ENCODE measurements around the gene XXYLT1. TPM values are rescaled to one million over a fixed set of nuclear protein-coding genes. Genes with fewer than 3 reads are reported as not detected.
A peak's percentile ranks its signal among the peaks of the same experiment; 100 is the strongest.

Gene XXYLT1
- total and polyA plus RNA-seq, 9 of the 15 experiments (the other 6 are each of a cell fraction or from before 2014, with no cell fraction given): 1.9 to 18.9 (median 15.0) TPM

DNA sequence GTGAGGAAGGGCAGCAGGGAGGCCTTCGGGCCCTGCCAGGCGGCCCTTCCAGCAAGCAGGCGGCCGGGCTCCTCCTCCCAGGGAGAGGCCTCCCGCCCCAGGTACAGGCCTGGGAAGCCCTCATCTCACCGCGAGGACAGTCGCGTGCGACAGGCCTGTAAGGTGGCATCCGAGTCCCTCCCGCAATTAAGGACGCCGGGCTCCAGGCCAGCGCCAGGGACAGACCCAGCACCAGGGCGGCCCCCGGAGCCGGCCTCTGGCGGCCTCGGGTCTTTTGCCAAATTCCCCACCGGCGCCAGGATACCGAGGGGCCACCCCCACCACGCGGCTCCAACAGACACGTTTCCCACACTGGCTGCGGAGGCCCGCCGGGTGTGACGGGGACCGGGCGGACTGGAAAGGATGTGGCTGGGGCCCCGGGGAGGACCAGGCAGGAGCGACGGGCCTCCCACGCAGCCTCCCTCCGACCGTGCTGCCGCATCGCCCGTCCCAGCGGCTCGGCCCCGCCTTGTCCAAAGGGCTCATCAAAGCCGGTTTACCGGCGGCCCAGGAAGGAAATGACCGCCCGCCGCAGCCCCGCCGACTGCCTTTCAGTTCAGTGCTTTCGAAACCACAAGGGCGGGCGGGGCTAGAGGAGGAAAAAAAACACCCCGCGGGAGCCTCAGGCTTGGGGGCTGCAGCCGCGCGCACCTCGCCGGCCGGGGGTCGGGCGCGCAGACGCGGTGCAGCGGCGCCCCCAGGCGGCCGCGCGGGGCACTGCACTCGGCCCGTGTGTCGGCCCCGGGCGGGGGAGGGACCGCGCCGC is 11.3 kb downstream of the XXYLT1 start (continued):
- TF ChIP-seq ZKSCAN8 (CRISPR knock-in tag; IDR thresholded peaks at IDR 0.05) (no peak), CHCHD3 (CRISPR knock-in tag; IDR thresholded peaks at IDR 0.05) (no peak), SMARCA4 (IDR thresholded peaks at IDR 0.05) (no peak), NFIC (IDR thresholded peaks at IDR 0.05) (no peak; the same call in 1 of the 2 replicates), JUND (IDR thresholded peaks at IDR 0.05; ENCODE audit: borderline replicate concordance, low read depth, low read length) (no peak), JUND (tag; IDR thresholded peaks at IDR 0.05; ENCODE audit: borderline replicate concordance, low read depth, low read length) (no peak), FUS (optimal IDR thresholded peaks at IDR 0.05; ENCODE audit: low read depth, low read length) (peak; percentile 50), ZNF121 (CRISPR knock-in tag; conservative IDR thresholded peaks at IDR 0.05) (no peak), CBX3 (IDR thresholded peaks at IDR 0.05; ENCODE audit: borderline replicate concordance in 1 of 2, low read length in 2 of 2) (no peak), ZNF436 (CRISPR knock-in tag; IDR thresholded peaks at IDR 0.05) (no peak), FOXJ3 (CRISPR knock-in tag; IDR thresholded peaks at IDR 0.05) (no peak), POLR2G (IDR thresholded peaks at IDR 0.05; ENCODE audit: low read depth, low read length) (peak; percentile 90), SIX5 (IDR thresholded peaks at IDR 0.05; ENCODE audit: borderline replicate concordance in 1 of 2, insufficient read depth in 1 of 2, low read depth in 1 of 2, low read length in 2 of 2) (no peak), MXI1 (IDR thresholded peaks at IDR 0.05; ENCODE audit: low read depth, low read length) (no peak), NR2C2 (CRISPR knock-in tag; IDR thresholded peaks at IDR 0.05) (peak; percentile 46; the same call in 1 of the 2 replicates), NR2C2 (tag; IDR thresholded peaks at IDR 0.05) (no peak), CHD1 (IDR thresholded peaks at IDR 0.05; ENCODE audit: low read length) (peak; percentile 61), TAF7 (tag; IDR thresholded peaks at IDR 0.05) (no peak), EP400 (IDR thresholded peaks at IDR 0.05) (peak; percentile 79; the same call in 1 of the 2 replicates)
- TF ChIP-seq, protein P1, sequence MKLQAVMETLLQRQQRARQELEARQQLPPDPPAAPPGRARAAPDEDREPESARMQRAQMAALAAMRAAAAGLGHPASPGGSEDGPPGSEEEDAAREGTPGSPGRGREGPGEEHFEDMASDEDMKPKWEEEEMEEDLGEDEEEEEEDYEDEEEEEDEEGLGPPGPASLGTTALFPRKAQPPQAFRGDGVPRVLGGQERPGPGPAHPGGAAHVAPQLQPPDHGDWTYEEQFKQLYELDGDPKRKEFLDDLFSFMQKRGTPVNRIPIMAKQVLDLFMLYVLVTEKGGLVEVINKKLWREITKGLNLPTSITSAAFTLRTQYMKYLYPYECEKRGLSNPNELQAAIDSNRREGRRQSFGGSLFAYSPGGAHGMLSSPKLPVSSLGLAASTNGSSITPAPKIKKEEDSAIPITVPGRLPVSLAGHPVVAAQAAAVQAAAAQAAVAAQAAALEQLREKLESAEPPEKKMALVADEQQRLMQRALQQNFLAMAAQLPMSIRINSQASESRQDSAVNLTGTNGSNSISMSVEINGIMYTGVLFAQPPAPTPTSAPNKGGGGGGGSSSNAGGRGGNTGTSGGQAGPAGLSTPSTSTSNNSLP (IDR thresholded peaks at IDR 0.05; ENCODE audit: borderline replicate concordance, low read depth, low read length): no peak
- TF ChIP-seq, protein P2, sequence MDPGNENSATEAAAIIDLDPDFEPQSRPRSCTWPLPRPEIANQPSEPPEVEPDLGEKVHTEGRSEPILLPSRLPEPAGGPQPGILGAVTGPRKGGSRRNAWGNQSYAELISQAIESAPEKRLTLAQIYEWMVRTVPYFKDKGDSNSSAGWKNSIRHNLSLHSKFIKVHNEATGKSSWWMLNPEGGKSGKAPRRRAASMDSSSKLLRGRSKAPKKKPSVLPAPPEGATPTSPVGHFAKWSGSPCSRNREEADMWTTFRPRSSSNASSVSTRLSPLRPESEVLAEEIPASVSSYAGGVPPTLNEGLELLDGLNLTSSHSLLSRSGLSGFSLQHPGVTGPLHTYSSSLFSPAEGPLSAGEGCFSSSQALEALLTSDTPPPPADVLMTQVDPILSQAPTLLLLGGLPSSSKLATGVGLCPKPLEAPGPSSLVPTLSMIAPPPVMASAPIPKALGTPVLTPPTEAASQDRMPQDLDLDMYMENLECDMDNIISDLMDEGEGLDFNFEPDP (CRISPR knock-in tag; IDR thresholded peaks at IDR 0.05): no peak
- TF ChIP-seq, protein P3, sequence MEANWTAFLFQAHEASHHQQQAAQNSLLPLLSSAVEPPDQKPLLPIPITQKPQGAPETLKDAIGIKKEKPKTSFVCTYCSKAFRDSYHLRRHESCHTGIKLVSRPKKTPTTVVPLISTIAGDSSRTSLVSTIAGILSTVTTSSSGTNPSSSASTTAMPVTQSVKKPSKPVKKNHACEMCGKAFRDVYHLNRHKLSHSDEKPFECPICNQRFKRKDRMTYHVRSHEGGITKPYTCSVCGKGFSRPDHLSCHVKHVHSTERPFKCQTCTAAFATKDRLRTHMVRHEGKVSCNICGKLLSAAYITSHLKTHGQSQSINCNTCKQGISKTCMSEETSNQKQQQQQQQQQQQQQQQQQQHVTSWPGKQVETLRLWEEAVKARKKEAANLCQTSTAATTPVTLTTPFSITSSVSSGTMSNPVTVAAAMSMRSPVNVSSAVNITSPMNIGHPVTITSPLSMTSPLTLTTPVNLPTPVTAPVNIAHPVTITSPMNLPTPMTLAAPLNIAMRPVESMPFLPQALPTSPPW (CRISPR knock-in tag; IDR thresholded peaks at IDR 0.05): peak; percentile 97
- TF ChIP-seq, protein P4, sequence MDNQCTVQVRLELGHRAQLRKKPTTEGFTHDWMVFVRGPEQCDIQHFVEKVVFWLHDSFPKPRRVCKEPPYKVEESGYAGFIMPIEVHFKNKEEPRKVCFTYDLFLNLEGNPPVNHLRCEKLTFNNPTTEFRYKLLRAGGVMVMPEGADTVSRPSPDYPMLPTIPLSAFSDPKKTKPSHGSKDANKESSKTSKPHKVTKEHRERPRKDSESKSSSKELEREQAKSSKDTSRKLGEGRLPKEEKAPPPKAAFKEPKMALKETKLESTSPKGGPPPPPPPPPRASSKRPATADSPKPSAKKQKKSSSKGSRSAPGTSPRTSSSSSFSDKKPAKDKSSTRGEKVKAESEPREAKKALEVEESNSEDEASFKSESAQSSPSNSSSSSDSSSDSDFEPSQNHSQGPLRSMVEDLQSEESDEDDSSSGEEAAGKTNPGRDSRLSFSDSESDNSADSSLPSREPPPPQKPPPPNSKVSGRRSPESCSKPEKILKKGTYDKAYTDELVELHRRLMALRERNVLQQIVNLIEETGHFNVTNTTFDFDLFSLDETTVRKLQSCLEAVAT (IDR thresholded peaks at IDR 0.05): 0 out of 4 replicates have a peak, but pooled peaks of 1 of the 2 experiments have one; percentile 10

All from K562 (cell line).